ENCODE results near the gene DHX9. TPM values are rescaled to one million over a fixed set of nuclear protein-coding genes. Genes with fewer than 3 reads are reported as not detected.

DHX9 gene
- total RNA-seq, 1 donor from 2014 or later: 426 TPM

DNA sequence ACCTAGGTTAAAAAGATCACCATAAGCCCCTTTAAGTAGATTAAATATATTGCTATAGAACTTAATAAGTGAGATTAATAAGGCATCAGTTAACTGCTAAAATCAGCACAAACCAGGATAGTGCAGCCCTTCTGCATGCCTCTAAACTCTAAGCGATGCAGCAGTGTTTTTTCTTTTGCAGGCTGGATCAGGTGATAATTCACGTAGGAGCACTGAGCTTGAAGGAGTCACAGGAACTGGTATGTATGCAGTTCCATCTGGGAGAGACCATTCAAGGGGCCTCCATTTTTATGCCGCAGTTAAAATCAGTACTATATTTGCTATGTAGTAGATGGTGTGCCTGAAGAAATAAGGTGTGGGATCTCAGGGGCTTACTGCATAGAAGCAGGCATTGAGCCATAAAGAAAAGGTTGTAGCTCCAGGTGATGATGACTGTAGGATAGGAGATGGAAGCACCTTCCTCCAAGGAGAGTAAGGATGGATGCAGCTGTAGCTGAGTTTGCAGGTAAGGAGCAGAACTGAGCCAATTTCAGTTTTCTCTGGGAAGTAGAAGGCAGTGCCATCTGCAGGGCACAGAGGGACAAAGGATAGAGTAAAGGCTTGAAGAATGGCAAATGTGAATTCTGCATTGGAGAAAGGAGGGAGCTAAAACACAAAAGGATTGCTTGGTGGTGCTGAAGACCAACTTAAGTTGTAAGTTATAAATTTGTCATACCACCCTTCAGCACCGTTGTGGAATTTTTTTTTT, 27.0 kb upstream of the DHX9 start:
- H3K27ac Mint-ChIP-seq (ENCODE audit: unreplicated experiment): no peak overlapping the region
- no peaks in the 10 kb centered on the region for H3K4me1 Mint-ChIP-seq
- peaks cover 7% of the 10 kb centered on the region for H3K36me3 Mint-ChIP-seq (ENCODE audit: low read depth)
- DNase-seq (ENCODE audit: low read depth, low spot score): no peak
- no peaks in the 10 kb centered on the region for H3K27me3 Mint-ChIP-seq (ENCODE audit: low read depth)
- no peaks in the 10 kb centered on the region for H3K9me3 Mint-ChIP-seq
- no peak overlapping the region for H3K4me3 Mint-ChIP-seq
- TF ChIP-seq CTCF (conservative IDR thresholded peaks at IDR 0.05): no peak

DNA sequence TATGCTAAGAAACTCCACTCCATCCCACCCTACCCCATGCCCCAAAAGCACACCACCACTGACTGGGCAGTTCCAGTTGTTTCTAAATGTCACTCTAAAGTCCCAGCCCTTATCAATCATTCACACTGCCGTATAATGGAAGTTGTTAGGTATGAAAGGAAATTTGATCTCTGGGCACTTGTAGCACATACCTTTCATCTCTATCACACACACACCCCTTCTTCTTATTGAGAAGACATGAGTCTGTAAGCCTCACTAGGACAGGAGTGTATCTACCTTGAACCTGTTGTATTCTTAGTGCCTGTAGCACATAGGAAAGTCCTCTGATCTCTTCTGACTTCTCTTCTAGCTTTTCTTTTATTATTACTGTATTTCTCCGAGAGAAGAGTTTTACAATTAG, 22.3 kb upstream of the DHX9 start:
- Mint-ChIP-seq H3K27ac (ENCODE audit: unreplicated experiment) (no peak overlapping the region), H3K9me3 (no peaks in the 10 kb centered on the region), H3K4me1 (no peaks in the 10 kb centered on the region), H3K36me3 (ENCODE audit: low read depth) (peaks cover 16% of the 10 kb centered on the region), H3K4me3 (no peak overlapping the region), H3K27me3 (ENCODE audit: low read depth) (no peaks in the 10 kb centered on the region)
- no peak for DNase-seq (ENCODE audit: low read depth, low spot score)
- TF ChIP-seq CTCF (conservative IDR thresholded peaks at IDR 0.05): no peak

GRCh38 chr1:182817802-182818201, 21.3 kb upstream of the DHX9 start:
- DNase-seq (ENCODE audit: low read depth, low spot score): no peak
- Mint-ChIP-seq H3K36me3 (ENCODE audit: low read depth) (peaks cover 14% of the 10 kb centered on the region), H3K27ac (ENCODE audit: unreplicated experiment) (no peak overlapping the region), H3K9me3 (no peaks in the 10 kb centered on the region), H3K4me1 (no peaks in the 10 kb centered on the region), H3K27me3 (ENCODE audit: low read depth) (no peaks in the 10 kb centered on the region), H3K4me3 (no peak overlapping the region)
- TF ChIP-seq CTCF (conservative IDR thresholded peaks at IDR 0.05): no peak

DNA sequence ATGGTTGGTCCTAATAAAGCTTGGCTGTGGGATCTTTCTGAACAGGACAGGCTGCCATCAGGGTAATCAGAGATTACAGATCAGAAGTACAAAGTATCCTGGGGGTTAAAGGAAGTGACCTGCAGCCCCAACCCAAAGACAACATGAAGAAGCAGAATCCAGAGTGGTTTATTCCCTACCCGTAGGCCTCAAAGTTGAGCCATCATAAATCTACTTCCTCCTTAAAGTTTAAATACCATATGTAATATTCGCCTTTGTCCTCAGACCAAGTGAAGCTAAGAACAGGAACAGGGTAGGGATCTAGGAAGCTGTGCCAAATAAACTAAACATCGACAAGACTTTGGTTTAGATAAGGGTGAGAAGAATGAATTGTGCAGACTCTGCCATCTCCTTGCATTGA, 15.9 kb upstream of the DHX9 start:
- H3K4me3 Mint-ChIP-seq: no peak overlapping the region
- DNase-seq (ENCODE audit: low read depth, low spot score): no peak
- H3K9me3 Mint-ChIP-seq: no peaks in the 10 kb centered on the region
- H3K36me3 Mint-ChIP-seq (ENCODE audit: low read depth): peaks cover 11% of the 10 kb centered on the region
- H3K4me1 Mint-ChIP-seq: no peaks in the 10 kb centered on the region
- no peaks in the 10 kb centered on the region for H3K27me3 Mint-ChIP-seq (ENCODE audit: low read depth)
- TF ChIP-seq CTCF (conservative IDR thresholded peaks at IDR 0.05): no peak
- no peak overlapping the region for H3K27ac Mint-ChIP-seq (ENCODE audit: unreplicated experiment)

DNA sequence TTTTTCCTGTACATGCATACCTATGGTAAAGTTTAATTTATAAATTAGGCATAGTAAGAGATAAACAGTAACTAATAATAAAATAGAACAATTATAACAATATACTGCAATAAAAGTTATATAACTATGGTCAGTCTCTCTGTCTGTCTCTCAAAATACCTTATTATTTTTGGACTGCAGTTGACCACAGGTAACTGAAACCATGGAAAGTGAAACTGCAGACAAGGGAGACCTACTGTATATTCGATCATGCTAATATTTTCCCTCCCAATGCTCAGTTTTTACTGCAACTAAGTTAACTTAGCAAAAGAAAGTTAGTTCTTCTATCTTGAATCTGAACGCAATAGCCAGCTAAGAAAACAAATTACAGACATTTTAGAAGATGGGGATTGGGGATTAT, 12.3 kb upstream of the DHX9 start:
- Mint-ChIP-seq H3K4me3 (no peak overlapping the region), H3K9me3 (no peaks in the 10 kb centered on the region), H3K27ac (ENCODE audit: unreplicated experiment) (no peak overlapping the region), H3K27me3 (ENCODE audit: low read depth) (no peaks in the 10 kb centered on the region), H3K4me1 (peaks cover 7% of the 10 kb centered on the region), H3K36me3 (ENCODE audit: low read depth) (peaks cover 2% of the 10 kb centered on the region)
- TF ChIP-seq CTCF (conservative IDR thresholded peaks at IDR 0.05): no peak
- no peak for DNase-seq (ENCODE audit: low read depth, low spot score)
